H1 (cell line): ENCODE measurements around the gene PDE1A. TPM values are rescaled to one million over a fixed set of nuclear protein-coding genes. Genes with fewer than 3 reads are reported as not detected.

Source experiments
- CTCF ChIA-PET: fragments of 300-600 bp; sonication (Branson Sonifier 250); formaldehyde crosslinking; loops from one replicate; lab custom pipeline; 2021; ENCODE audit not compliant: partially characterized antibody; lab: Charles Lee
- POLR2A ChIA-PET: fragments of 300-600 bp; sonication (Branson Sonifier 250); formaldehyde crosslinking; loops from one replicate; lab custom pipeline; 2021; ENCODE audit warnings: inconsistent platforms; ENCODE audit not compliant: partially characterized antibody; lab: Charles Lee
- DNase-seq, 2 experiments: peaks; one replicate each; pipeline versions ENCODE4 v3.0.0 to v3.0.0-alpha.2; 2010 to 2022; ENCODE audit warnings: low spot score in 2 of 2, low read depth in 1 of 2, mixed read lengths in 1 of 2
- FAIRE-seq: peaks from 2 replicates; lab custom pipeline; 2011; peaks lifted over from hg19 to GRCh38; lab: Jason Lieb, UNC
- H2AFZ ChIP-seq: 2 replicates; pipeline ENCODE4 v1.8.1; 2012; ENCODE audit warnings: low read length, inconsistent platforms
- H2AK5ac ChIP-seq: 2 replicates; pipeline ENCODE4 v1.6.1; 2013; ENCODE audit warnings: low read depth, low read length
- H2BK120ac ChIP-seq: replicated peaks from 2 replicates; pipeline ENCODE3; 2013; ENCODE audit warnings: low read depth, low read length, inconsistent platforms
- H2BK12ac ChIP-seq: 2 replicates; pipeline ENCODE4 v1.6.1; 2013; ENCODE audit warnings: low read depth, low read length
- H2BK15ac ChIP-seq: 2 replicates; pipeline ENCODE4 v1.6.1; 2013; ENCODE audit warnings: low read length
- H2BK20ac ChIP-seq: 2 replicates; pipeline ENCODE4 v1.6.1; 2013; ENCODE audit warnings: low read length
- H2BK5ac ChIP-seq: 2 replicates; pipeline ENCODE4 v1.6.1; 2013; ENCODE audit warnings: low read depth, low read length
- H3K14ac ChIP-seq: 2 replicates; pipeline ENCODE4 v1.6.1; 2013; ENCODE audit warnings: inconsistent platforms; ENCODE audit not compliant: insufficient read length
- H3K18ac ChIP-seq: 2 replicates; pipeline ENCODE4 v1.6.1; 2013; ENCODE audit warnings: low read length; ENCODE audit errors: extremely low read depth
- H3K23ac ChIP-seq: 2 replicates; pipeline ENCODE4 v1.6.1; 2013; ENCODE audit warnings: inconsistent platforms; ENCODE audit not compliant: insufficient read length
- H3K23me2 ChIP-seq: 2 replicates; pipeline ENCODE4 v1.6.1; 2013; ENCODE audit warnings: low read depth, low read length
- H3K27ac ChIP-seq: 2 replicates; pipeline ENCODE4 v1.6.1; 2011; ENCODE audit warnings: low read depth, low read length, inconsistent platforms
- H3K27me3 ChIP-seq, 4 experiments: replicated peaks in 1 of 4; 1 replicate in 1 of 4; 2 replicates in 3 of 4; pipeline versions ENCODE4 v1.6.1 to v1.8.1; 2011 to 2013; ENCODE audit warnings: low read length in 3 of 4, mild to moderate bottlenecking in 3 of 4, inconsistent platforms in 2 of 4, mixed read lengths in 2 of 4, moderate library complexity in 1 of 4; ENCODE audit not compliant: control insufficient read depth in 3 of 4, insufficient read depth in 3 of 4; ENCODE audit errors: extremely low read depth in 1 of 4
- H3K36me3 ChIP-seq, 4 experiments: 2 replicates each; pipeline versions ENCODE4 v1.6.1 to v1.8.1; 2011 to 2013; ENCODE audit warnings: mild to moderate bottlenecking in 4 of 4, low read length in 3 of 4, moderate library complexity in 2 of 4, control low read depth in 1 of 4, inconsistent platforms in 1 of 4; ENCODE audit not compliant: insufficient read depth in 4 of 4, control insufficient read depth in 2 of 4
- H3K4ac ChIP-seq: replicated peaks from 2 replicates; pipeline ENCODE3; 2013; ENCODE audit warnings: low read length, low read depth, mixed read lengths, inconsistent platforms; ENCODE audit not compliant: insufficient read length
- H3K4me1 ChIP-seq, 4 experiments: replicated peaks in 1 of 4; 1 replicate in 1 of 4; 2 replicates in 3 of 4; pipeline versions ENCODE4 v1.6.1 to v1.8.1; 2011 to 2013; ENCODE audit warnings: low read length in 3 of 4, inconsistent platforms in 2 of 4, mixed read lengths in 1 of 4; ENCODE audit not compliant: insufficient read depth in 4 of 4, control insufficient read depth in 3 of 4
- H3K4me2 ChIP-seq, 2 experiments: 2 replicates each; pipeline versions ENCODE4 v1.6.1 to v1.8.1; 2011 to 2013; ENCODE audit warnings: low read depth in 2 of 2, low read length in 2 of 2, control low read depth in 1 of 2, inconsistent platforms in 1 of 2, mild to moderate bottlenecking in 1 of 2; ENCODE audit not compliant: insufficient read depth in 1 of 2
- H3K4me3 ChIP-seq, 4 experiments: fragments of 200-600, 300-600 bp in 1 of 4; sonication (generic), shearing (Covaris generic), sonication (Bioruptor Twin) in 1 of 4; 2 replicates each; pipeline versions ENCODE4 v1.5.1 to v1.8.1; 2011 to 2016; ENCODE audit warnings: low read length in 4 of 4, low read depth in 3 of 4, control low read depth in 2 of 4, inconsistent platforms in 2 of 4, mild to moderate bottlenecking in 2 of 4, mixed read lengths in 1 of 4, moderate library complexity in 1 of 4; ENCODE audit not compliant: insufficient read depth in 2 of 4; ENCODE audit errors: extremely low read depth in 1 of 4
- H3K56ac ChIP-seq: replicated peaks from 2 replicates; pipeline ENCODE3; 2013; ENCODE audit warnings: low read depth, mild to moderate bottlenecking, mixed read lengths, low read length, inconsistent platforms; ENCODE audit not compliant: insufficient read length
- H3K79me1 ChIP-seq: 2 replicates; pipeline ENCODE4 v1.6.1; 2013; ENCODE audit warnings: low read depth, low read length, control low read depth
- H3K79me2 ChIP-seq, 2 experiments: 2 replicates each; pipeline versions ENCODE4 v1.6.1 to v1.8.1; 2012 to 2013; ENCODE audit warnings: low read length in 2 of 2, mild to moderate bottlenecking in 2 of 2, inconsistent platforms in 1 of 2; ENCODE audit not compliant: insufficient read depth in 2 of 2, control insufficient read depth in 1 of 2
- H3K9ac ChIP-seq, 4 experiments: replicated peaks in 1 of 4; 1 replicate in 1 of 4; 2 replicates in 3 of 4; pipeline versions ENCODE4 v1.6.1 to v1.8.1; 2011 to 2013; ENCODE audit warnings: low read depth in 3 of 4, low read length in 3 of 4, control low read depth in 2 of 4, mild to moderate bottlenecking in 2 of 4, moderate library complexity in 2 of 4, inconsistent platforms in 1 of 4; ENCODE audit errors: extremely low read depth in 1 of 4
- H3K9me3 ChIP-seq, 2 experiments: 2 replicates each; pipeline versions ENCODE4 v1.6.1 to v1.8.1; 2012 to 2013; ENCODE audit warnings: mild to moderate bottlenecking in 2 of 2, moderate library complexity in 2 of 2, control low read depth in 1 of 2, inconsistent platforms in 1 of 2, low read depth in 1 of 2, low read length in 1 of 2, mixed read lengths in 1 of 2; ENCODE audit not compliant: insufficient read depth in 2 of 2
- H4K20me1 ChIP-seq, 2 experiments: replicated peaks in 1 of 2; 2 replicates each; pipeline versions ENCODE3 to v1.8.1; 2011 to 2013; ENCODE audit warnings: inconsistent platforms in 2 of 2, low read length in 2 of 2, mild to moderate bottlenecking in 1 of 2; ENCODE audit not compliant: insufficient read depth in 2 of 2, control insufficient read depth in 1 of 2
- H4K5ac ChIP-seq: 2 replicates; pipeline ENCODE4 v1.6.1; 2013; ENCODE audit warnings: low read length, low read depth, mixed read lengths, inconsistent platforms; ENCODE audit not compliant: insufficient read length
- H4K8ac ChIP-seq: 2 replicates; pipeline ENCODE4 v1.8.0; 2013; ENCODE audit warnings: mild to moderate bottlenecking, moderate library complexity, low read length, inconsistent platforms; ENCODE audit not compliant: insufficient read depth; ENCODE audit errors: extremely low read depth
- H4K91ac ChIP-seq: replicated peaks from 2 replicates; pipeline ENCODE3; 2013; ENCODE audit warnings: low read length, mixed read lengths, inconsistent platforms; ENCODE audit not compliant: insufficient read length
- ATF2 ChIP-seq: IDR thresholded peaks from 2 replicates; pipeline ENCODE4 v1.6.1; 2012; ENCODE audit warnings: low read length, inconsistent platforms
- EGR1 ChIP-seq: IDR thresholded peaks from 2 replicates; pipeline ENCODE4 v1.6.1; 2011; ENCODE audit warnings: low read depth, low read length, borderline replicate concordance
- EZH2 ChIP-seq: fragments of 200-600 bp; sonication (generic); IDR thresholded peaks from 2 replicates; pipeline ENCODE4 v1.7.1; 2012; ENCODE audit warnings: low read depth, mild to moderate bottlenecking, moderate library complexity, low read length, inconsistent platforms; ENCODE audit not compliant: severe bottlenecking
- YY1 ChIP-seq: IDR thresholded peaks from 2 replicates; pipeline ENCODE4 v1.6.1; 2011; ENCODE audit warnings: low read depth, mild to moderate bottlenecking, low read length
- WGBS, 2 experiments: shearing (Covaris generic) in 1 of 2; methylation state at CpG; one replicate each; pipeline versions ENCODE4 v1.1.6 to v1.1.7; 2013 to 2015; ENCODE audit warnings: low lambda C conversion rate in 2 of 2, mixed read lengths in 2 of 2, inconsistent platforms in 1 of 2, low coverage in 1 of 2, missing lambda C conversion rate in 1 of 2; ENCODE audit not compliant: insufficient replicate concordance in 2 of 2, insufficient coverage in 1 of 2, insufficient read length in 1 of 2; ENCODE audit errors: extremely low coverage in 1 of 2, missing lambda C conversion rate in 1 of 2; 5-methylcytosine and 5-hydroxymethylcytosine counted together
- polyA plus RNA-seq, 7 experiments: library from polyadenylated mRNA; depleted of rRNA in 3 of 7; stranded (reverse) in 5 of 7; unstranded in 2 of 7; fragments of >200 nt in 5 of 7; fragments of 200-250 nt in 2 of 7; gene quantifications; 1 replicate in 5 of 7; 2 replicates in 1 of 7; 4 replicates in 1 of 7; pipeline versions ENCODE4 v1.2.1 to v1.2.3, GENCODE V29; 2011 to 2013; ENCODE audit warnings: missing spikeins in 2 of 7, mixed read lengths in 2 of 7
- total RNA-seq: library from RNA; stranded (reverse); fragmentation: NEBNext Ultra II Directional; extraction: Animal tissue kit (Norgen Biotek cat#: 25700); gene quantifications from 2 replicates; pipeline ENCODE4 v1.2.1, GENCODE V29; 2021

Gene PDE1A
- total and polyA plus RNA-seq, 2 of the 8 experiments (the other 6 are each of a cell fraction or from before 2014, with no cell fraction given), result 0.34 TPM; not detected in 1

GRCh38 chr2:182420669-182421068 is 6.2 kb downstream of the PDE1A start:
- Histone ChIP-seq H3K9me3 (no peaks in the 10 kb centered on the region), H3K79me1 (no peaks in the 10 kb centered on the region), H3K27ac (no peak overlapping the region), H3K23ac (no peak overlapping the region), H2BK15ac (no peak overlapping the region), H4K8ac (no peak overlapping the region), H3K4me3 (no peak overlapping the region), H2BK12ac (no peak overlapping the region), H2AFZ (no peak overlapping the region), H4K20me1 (no peaks in the 10 kb centered on the region), H3K4me1 (no peaks in the 10 kb centered on the region), H4K5ac (no peak overlapping the region), H3K9ac (no peak overlapping the region), H3K23me2 (no peaks in the 10 kb centered on the region), H3K56ac (no peak overlapping the region), H2BK120ac (no peak overlapping the region), H3K4me2 (no peak overlapping the region), H4K91ac (no peak overlapping the region), H2BK20ac (no peak overlapping the region), H2BK5ac (no peak overlapping the region), H3K18ac (no peak overlapping the region), H3K27me3 (no peaks in the 10 kb centered on the region), H3K79me2 (no peaks in the 10 kb centered on the region), H3K36me3 (no peaks in the 10 kb centered on the region), H3K14ac (no peak overlapping the region), H3K4ac (no peak overlapping the region), H2AK5ac (no peak overlapping the region)
- FAIRE-seq (no peak), DNase-seq (no peak)
- CTCF ChIA-PET, result interaction anchor here (0.7 kb wide), 1 partner anchor 101 kb away, joined by 5 read pairs; no protein-coding TSS in a partner anchor
- 87% methylated on average over 5 of the region's 5 CpGs; no CpG with 5 or more reads in 1 of the 2 experiments for WGBS, 2 experiments
- POLR2A ChIA-PET, result interaction anchor here (1.1 kb wide), 1 partner anchor 9 kb away, joined by 3 read pairs; no protein-coding TSS in a partner anchor
- TF ChIP-seq ATF2 (no peak), EZH2 (no peak), YY1 (no peak), EGR1 (no peak)
